ELF-1 (cell line): ENCODE results near the gene BAHD1.

Experiments
- DNase-seq: peaks from one replicate; pipeline ENCODE4 v3.0.0-alpha.2; 2016; ENCODE audit warnings: low read depth, low spot score

BAHD1 gene

GRCh38 chr15:40440743-40441564 lies at the start of gene BAHD1:
Gene BAHD1 (plus strand): TSS chr15:40440953. CDS start chr15:40458465, 17,512 bp downstream.
- DNase-seq: peak; percentile 94

GRCh38 chr15:40392986-40393948 lies 47.5 kb upstream of the BAHD1 start:
- DNase-seq: no peak

GRCh38 chr15:40397688-40398412 lies 42.9 kb upstream of the BAHD1 start:
- no peak for DNase-seq

- no peak for DNase-seq
These were observed 42.3 kb upstream of the BAHD1 start for GRCh38 chr15:40398413-40398873.

- no peak for DNase-seq
These were observed 41.4 kb upstream of the BAHD1 start for GRCh38 chr15:40399370-40399769.

- peak; percentile 97 for DNase-seq
These were observed 35.0 kb upstream of the BAHD1 start, which contains the start of gene IVD for GRCh38 chr15:40405501-40406381. Gene IVD (plus strand): TSS chr15:40405795. CDS start chr15:40405828, 33 bp downstream.

GRCh38 chr15:40407330-40407990 lies 33.3 kb upstream of the BAHD1 start:
- no peak for DNase-seq

- DNase-seq: no peak
These were observed 31.4 kb upstream of the BAHD1 start for GRCh38 chr15:40409366-40409765.

- no peak for DNase-seq
These were observed 30.3 kb upstream of the BAHD1 start for GRCh38 chr15:40410476-40410875.

DNA sequence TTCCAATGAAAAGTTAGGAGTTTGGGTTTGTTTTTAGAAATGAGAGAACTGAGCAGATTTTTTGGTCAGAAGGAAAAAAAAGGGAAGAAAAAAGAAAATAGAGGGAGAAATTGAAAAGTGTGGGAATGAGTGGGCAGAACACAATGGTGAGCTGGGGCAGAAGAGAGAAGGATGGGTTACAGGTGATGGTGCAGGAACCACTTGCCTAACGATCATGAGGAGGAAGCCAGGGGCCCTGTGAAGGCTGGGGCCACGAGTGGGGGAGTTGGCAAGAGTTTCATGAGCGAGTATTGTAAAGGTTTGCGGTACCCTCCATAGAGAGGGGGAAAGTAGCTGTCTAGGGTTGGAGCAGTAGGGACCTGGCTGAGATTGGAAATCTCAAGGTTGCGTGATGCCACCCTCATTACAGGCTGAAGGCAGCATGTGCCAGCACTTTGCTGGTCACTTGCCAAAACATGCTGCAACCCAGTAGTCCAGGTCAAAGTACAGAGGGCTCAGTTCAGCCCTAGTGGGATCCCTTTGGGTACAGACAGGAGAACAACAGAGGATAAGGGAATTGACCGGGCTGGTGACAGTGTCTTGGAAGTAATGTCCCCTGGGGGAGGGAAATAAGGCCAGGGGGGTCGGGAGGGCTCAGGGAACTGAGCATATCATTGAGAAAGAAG lies 28.5 kb upstream of the BAHD1 start:
- no peak for DNase-seq

DNA sequence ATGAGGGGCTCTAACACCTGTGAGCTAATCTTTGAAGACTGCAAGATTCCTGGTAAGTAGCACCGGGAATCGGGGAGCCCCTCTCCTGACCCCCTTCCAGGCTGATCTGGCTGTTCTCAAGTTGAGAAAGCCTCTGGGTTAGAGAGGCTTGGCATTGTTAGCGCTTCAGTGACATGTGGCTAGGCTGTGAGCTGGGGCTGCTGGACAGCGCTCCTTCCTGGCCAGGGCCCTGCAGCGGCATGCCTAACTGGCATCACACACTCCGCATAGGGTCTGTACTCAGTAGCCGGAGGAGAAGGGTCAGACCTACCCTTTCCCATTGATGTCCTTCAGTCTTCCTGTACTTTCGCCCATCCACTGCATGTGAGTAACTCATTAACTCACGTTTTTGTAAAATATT lies 27.7 kb upstream of the BAHD1 start:
- DNase-seq: no peak

DNA sequence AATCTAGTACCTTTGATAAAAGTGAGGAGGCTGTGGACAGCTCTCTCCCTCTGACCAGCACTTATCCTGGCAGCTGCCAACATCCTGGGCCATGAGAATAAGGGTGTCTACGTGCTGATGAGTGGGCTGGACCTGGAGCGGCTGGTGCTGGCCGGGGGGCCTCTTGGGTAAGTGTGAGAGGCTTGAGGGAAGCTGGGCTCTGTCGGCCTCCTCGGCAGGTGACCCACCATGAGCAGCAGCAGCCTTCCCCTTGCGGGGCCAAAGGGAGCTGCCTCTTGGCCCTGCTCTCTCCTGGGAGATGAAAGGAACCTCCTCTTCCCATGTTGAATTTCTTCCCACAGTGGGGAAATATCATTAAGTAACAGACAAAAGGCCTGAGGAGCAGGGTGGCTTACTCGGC lies 25.9 kb upstream of the BAHD1 start:
- no peak for DNase-seq

DNA sequence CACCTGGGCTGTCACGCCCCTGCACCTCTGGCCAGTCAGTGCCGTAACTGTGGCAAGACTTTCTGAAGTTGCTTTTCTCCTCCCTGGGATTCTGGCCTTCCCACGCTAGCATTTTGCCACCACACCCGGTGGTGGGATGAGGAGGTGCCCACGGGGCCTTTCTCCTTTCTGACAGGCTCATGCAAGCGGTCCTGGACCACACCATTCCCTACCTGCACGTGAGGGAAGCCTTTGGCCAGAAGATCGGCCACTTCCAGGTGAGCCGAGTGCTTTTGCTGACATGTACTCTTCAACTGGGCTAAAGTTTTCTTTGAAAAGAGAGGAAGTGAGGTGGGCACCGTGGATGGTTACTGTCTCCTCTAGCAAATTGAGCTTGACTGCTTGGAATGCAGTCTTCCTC lies 25.5 kb upstream of the BAHD1 start:
- DNase-seq: no peak

DNA sequence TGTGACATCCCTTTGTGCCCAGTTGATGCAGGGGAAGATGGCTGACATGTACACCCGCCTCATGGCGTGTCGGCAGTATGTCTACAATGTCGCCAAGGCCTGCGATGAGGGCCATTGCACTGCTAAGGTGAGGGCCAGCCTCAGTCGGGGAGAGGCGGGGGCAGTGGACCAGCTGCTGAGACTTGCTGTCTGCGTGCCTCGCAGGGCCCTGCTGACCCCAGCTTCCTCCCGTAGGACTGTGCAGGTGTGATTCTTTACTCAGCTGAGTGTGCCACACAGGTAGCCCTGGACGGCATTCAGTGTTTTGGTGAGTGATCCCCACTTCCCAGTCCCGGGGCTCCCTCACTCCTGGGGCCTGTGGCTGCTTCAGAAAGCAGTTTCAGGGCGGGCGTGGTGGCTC lies 24.7 kb upstream of the BAHD1 start:
- no peak for DNase-seq

DNA sequence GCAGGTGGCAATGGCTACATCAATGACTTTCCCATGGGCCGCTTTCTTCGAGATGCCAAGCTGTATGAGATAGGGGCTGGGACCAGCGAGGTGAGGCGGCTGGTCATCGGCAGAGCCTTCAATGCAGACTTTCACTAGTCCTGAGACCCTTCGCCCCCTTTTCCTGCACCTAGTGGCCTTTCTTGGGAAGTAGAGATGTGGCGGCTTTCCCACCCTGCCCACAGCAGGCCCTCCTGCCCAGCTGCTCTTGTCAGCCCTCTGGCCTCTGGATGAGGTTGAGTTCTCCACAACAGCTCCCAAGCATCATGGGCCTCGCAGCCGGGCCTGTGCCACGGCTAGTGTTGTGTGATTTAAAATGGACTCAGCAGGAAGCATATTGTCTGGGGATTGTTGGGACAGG lies 22.6 kb upstream of the BAHD1 start:
- DNase-seq: no peak

GRCh38 chr15:40420071-40420713 lies 20.6 kb upstream of the BAHD1 start:
- no peak for DNase-seq

DNA sequence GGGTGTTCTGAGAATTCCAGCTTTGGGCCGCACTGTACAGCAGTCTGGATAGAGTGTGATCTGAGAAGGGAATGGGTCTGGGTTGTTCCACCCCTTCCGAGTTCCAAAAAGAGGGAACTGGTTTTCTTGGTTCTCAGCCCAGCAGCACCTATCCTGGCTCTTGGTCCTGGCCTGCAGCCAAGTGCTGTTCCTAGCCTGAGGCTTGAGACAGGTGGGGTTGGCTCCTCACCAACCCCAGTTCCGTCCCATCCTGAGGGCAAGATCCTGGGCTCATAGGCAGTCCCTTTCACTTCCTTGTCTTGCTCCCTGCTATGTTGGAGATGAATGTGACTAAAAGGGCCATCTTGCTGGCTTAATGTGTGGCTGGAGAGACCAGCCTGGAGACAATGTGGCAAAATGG lies 20.0 kb upstream of the BAHD1 start:
- DNase-seq: peak; percentile 23

GRCh38 chr15:40421246-40422157 lies 19.3 kb upstream of the BAHD1 start:
- peak; percentile 88 for DNase-seq
